ENCODE measurements around the gene UBE2E1.

UBE2E1 gene

DNA sequence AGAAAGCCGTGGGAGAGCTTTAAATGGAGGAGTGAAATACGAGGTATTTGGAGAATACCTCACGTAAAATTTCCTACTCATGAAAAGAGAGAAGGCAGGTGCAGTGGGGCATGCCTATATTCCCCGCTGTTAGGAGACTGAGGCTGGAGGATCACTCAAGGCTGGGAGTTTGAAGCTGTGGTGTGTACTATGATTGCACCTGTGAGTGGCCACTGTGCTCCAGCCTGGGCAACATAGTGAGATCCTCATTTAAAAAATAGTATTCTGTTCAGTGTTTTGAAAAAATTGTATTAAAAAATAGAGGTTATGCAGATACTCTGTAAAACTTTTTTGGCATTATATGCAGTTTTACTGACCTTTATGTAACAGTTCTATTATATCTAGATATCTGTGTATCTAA, 20.0 kb downstream of the UBE2E1 start:
- TF ChIP-seq CREB1 (IDR thresholded peaks at IDR 0.05; ENCODE audit: low read depth) (no peak), EP300 (IDR thresholded peaks at IDR 0.05; ENCODE audit: borderline replicate concordance) (no peak), RAD21 (IDR thresholded peaks at IDR 0.05; ENCODE audit: low read depth) (no peak), CEBPB (IDR thresholded peaks at IDR 0.05) (no peak), NFIC (IDR thresholded peaks at IDR 0.05) (no peak), TCF12 (IDR thresholded peaks at IDR 0.05; ENCODE audit: low read depth) (no peak), TAF1 (IDR thresholded peaks at IDR 0.05; ENCODE audit: low read depth) (no peak), YY1 (IDR thresholded peaks at IDR 0.05; ENCODE audit: low read depth) (no peak), ZBTB7A (IDR thresholded peaks at IDR 0.05; ENCODE audit: low read depth) (no peak), FOXM1 (IDR thresholded peaks at IDR 0.05; ENCODE audit: borderline replicate concordance, low read depth) (no peak), TEAD4 (IDR thresholded peaks at IDR 0.05) (no peak), MAX (IDR thresholded peaks at IDR 0.05) (no peak)
- TF ChIP-seq, protein P1, sequence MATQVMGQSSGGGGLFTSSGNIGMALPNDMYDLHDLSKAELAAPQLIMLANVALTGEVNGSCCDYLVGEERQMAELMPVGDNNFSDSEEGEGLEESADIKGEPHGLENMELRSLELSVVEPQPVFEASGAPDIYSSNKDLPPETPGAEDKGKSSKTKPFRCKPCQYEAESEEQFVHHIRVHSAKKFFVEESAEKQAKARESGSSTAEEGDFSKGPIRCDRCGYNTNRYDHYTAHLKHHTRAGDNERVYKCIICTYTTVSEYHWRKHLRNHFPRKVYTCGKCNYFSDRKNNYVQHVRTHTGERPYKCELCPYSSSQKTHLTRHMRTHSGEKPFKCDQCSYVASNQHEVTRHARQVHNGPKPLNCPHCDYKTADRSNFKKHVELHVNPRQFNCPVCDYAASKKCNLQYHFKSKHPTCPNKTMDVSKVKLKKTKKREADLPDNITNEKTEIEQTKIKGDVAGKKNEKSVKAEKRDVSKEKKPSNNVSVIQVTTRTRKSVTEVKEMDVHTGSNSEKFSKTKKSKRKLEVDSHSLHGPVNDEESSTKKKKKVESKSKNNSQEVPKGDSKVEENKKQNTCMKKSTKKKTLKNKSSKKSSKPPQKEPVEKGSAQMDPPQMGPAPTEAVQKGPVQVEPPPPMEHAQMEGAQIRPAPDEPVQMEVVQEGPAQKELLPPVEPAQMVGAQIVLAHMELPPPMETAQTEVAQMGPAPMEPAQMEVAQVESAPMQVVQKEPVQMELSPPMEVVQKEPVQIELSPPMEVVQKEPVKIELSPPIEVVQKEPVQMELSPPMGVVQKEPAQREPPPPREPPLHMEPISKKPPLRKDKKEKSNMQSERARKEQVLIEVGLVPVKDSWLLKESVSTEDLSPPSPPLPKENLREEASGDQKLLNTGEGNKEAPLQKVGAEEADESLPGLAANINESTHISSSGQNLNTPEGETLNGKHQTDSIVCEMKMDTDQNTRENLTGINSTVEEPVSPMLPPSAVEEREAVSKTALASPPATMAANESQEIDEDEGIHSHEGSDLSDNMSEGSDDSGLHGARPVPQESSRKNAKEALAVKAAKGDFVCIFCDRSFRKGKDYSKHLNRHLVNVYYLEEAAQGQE (IDR thresholded peaks at IDR 0.05; ENCODE audit: low read depth): no peak

DNA sequence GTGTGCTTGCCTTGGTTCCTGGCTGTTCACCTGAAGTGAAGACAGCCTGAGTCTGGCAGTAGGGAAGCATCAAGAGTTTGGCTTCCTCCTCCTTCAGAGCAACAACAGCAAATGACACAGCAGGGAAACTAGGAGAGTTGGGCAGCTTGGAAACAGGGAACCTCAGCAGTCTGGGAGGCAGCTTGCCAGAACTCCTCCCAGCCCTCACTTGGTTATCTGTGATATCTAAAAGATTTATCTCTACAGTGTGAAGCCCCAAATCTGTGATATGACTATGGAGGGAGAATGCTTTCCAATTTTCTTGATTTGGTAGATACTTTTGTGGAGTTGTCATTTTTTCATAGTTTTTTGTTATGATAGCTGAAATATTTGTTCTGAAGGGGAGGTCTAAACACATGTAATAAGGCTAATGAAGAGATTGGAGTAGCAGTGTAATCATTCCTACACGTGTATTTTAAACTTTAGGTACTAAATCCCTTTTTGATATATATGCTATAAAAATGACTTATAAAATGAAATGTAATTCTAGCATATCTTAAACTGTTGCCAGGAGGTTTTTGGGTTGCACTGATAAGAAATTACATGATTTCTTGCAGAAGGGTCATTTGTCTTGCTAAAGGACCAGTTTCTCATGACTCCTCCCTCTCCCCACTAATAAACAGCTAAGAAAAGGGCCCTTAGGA, 20.8 kb downstream of the UBE2E1 start:
- TF ChIP-seq TCF12 (IDR thresholded peaks at IDR 0.05; ENCODE audit: low read depth): no peak
- TF ChIP-seq MAX (IDR thresholded peaks at IDR 0.05): no peak
- no peak for TF ChIP-seq CREB1 (IDR thresholded peaks at IDR 0.05; ENCODE audit: low read depth)
- TF ChIP-seq FOXM1 (IDR thresholded peaks at IDR 0.05; ENCODE audit: borderline replicate concordance, low read depth): no peak
- TF ChIP-seq EP300 (IDR thresholded peaks at IDR 0.05; ENCODE audit: borderline replicate concordance): no peak
- TF ChIP-seq ZBTB7A (IDR thresholded peaks at IDR 0.05; ENCODE audit: low read depth): no peak
- TF ChIP-seq EGR1 (IDR thresholded peaks at IDR 0.05): no peak
- TF ChIP-seq NFIC (IDR thresholded peaks at IDR 0.05): no peak; the same call in 1 of the 2 replicates
- TF ChIP-seq YY1 (IDR thresholded peaks at IDR 0.05; ENCODE audit: low read depth): no peak
- no peak for TF ChIP-seq TAF1 (IDR thresholded peaks at IDR 0.05; ENCODE audit: low read depth)
- TF ChIP-seq TEAD4 (IDR thresholded peaks at IDR 0.05): no peak
- TF ChIP-seq, protein P2, sequence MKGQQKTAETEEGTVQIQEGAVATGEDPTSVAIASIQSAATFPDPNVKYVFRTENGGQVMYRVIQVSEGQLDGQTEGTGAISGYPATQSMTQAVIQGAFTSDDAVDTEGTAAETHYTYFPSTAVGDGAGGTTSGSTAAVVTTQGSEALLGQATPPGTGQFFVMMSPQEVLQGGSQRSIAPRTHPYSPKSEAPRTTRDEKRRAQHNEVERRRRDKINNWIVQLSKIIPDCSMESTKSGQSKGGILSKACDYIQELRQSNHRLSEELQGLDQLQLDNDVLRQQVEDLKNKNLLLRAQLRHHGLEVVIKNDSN (IDR thresholded peaks at IDR 0.05): no peak
- TF ChIP-seq CEBPB (IDR thresholded peaks at IDR 0.05): no peak
- TF ChIP-seq, protein P1 (IDR thresholded peaks at IDR 0.05; ENCODE audit: low read depth): no peak
- no peak for TF ChIP-seq RAD21 (IDR thresholded peaks at IDR 0.05; ENCODE audit: low read depth)

DNA sequence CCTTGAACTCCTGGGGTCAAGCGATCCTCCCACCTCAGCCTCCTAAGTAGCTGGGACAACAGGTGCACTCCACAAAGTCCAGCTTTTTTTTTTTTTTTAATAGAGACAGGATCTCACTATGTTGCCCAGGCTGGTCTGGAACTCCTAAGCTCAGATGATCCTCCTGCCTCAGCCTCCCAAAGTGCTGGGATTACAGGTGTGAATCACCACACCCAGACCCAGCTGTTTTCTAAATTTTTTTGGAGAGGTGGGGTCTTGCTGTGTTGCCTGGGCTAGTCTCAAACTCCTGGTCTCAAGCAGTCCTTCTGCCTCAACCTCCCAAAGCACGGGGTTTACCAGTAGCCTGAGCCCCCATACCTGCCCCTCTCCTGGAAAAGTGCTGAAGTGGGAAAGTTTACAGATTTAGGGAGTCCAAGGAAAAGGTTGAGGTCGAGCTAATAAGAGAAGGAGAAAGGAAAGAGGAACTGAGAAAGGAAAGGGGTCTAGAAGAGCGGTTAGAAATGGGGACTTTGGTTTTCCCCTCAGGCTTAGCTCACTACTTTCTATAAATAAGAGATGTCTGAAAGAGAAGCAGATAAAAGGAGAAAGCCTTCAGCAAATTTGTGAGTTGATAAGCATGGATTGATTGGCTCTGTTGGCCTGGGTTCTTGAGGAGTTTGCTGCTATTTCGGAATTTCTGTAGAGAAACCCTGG, 23.6 kb downstream of the UBE2E1 start:
- TF ChIP-seq, protein P2 (IDR thresholded peaks at IDR 0.05): no peak
- TF ChIP-seq CEBPB (IDR thresholded peaks at IDR 0.05) (no peak), TAF1 (IDR thresholded peaks at IDR 0.05; ENCODE audit: low read depth) (no peak), TEAD4 (IDR thresholded peaks at IDR 0.05) (no peak), EGR1 (IDR thresholded peaks at IDR 0.05) (no peak), YY1 (IDR thresholded peaks at IDR 0.05; ENCODE audit: low read depth) (no peak), ZBTB7A (IDR thresholded peaks at IDR 0.05; ENCODE audit: low read depth) (no peak), TCF12 (IDR thresholded peaks at IDR 0.05; ENCODE audit: low read depth) (no peak), MAX (IDR thresholded peaks at IDR 0.05) (no peak), EP300 (IDR thresholded peaks at IDR 0.05; ENCODE audit: borderline replicate concordance) (no peak), CREB1 (IDR thresholded peaks at IDR 0.05; ENCODE audit: low read depth) (no peak), NFIC (IDR thresholded peaks at IDR 0.05) (no peak), FOXM1 (IDR thresholded peaks at IDR 0.05; ENCODE audit: borderline replicate concordance, low read depth) (no peak), RAD21 (IDR thresholded peaks at IDR 0.05; ENCODE audit: low read depth) (no peak)
- TF ChIP-seq, protein P1 (IDR thresholded peaks at IDR 0.05; ENCODE audit: low read depth): no peak

Data from Ishikawa (cell line).